Medulla oblongata (tissue), 1 donor: ENCODE measurements around the gene PRDX5.

Source experiments
- DNase-seq: peaks from one replicate; pipeline ENCODE4 v3.0.0-alpha.2; 2015; ENCODE audit errors: extremely low spot score

PRDX5 gene

DNA sequence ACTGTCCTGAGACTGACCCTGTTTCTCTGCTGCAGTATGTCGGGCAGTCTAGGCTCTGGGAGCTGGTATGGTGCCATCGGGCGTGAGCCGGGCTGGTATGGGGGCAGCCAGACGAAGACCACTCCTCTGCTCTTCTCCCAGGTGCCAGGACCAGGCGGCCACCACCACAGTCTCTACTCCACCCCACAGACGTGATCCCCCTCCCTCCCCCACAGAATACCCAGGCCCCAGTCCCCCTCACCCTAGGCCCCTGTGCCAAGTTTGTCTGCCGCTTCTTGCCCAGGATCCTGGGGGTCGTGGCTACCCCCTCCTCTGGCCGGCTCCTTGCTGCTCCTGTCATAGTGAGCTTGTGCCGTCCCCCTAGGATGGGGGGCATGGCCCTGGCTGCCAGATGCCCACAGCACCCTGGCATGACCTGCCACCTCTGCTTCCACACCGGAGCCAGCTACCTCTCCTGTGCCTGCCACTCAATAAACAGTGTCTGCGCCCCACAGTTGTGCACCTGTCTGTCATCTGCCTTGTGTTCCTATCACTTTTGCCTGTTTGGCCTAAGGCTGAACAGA is 28.8 kb upstream of the PRDX5 start:
- no peak for DNase-seq

DNA sequence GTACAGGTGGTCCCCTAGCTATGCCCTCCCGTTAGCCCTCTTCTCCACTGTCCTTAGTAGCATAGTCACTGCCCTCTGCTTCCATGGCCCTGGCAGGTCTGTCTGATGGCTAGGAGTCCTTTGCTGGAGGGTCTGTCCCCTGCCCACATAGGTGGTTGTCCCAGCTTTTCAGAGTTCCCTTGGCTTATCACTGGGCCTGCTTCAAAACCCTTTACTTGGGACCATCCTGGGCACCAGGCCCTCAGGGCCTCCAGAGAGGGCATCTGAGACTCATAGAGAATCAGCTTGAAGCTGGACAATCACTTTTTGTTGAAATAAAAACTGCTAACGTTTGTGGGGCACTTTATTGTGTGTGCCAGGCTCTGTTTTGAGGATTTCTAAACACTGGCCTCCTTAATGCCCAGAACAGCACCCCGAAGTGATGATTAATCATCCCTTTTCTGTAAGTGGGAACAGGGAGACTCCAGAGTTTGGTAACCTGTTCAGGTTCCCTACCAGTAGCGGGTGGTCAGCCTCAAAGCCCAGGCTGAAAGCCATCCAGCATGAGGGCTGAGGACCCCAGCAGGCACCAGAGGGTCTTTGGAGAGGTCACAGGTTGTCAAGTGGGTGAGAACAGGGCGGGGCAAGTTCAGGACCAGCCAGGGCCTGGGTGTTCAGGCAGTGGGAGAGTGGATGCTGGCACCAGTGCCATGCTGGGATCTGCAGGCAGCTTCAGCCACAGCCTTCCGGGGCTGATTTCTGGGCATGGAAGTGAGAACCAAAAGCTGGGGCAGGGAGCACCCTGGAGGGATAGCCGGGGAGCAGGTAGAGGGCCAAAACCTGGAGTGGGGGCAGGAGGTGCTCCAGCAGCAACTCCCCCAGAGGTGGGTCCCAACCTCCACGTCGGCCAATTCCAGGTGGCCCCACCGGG is 27.3 kb upstream of the PRDX5 start:
- peak; percentile 23 for DNase-seq

DNA sequence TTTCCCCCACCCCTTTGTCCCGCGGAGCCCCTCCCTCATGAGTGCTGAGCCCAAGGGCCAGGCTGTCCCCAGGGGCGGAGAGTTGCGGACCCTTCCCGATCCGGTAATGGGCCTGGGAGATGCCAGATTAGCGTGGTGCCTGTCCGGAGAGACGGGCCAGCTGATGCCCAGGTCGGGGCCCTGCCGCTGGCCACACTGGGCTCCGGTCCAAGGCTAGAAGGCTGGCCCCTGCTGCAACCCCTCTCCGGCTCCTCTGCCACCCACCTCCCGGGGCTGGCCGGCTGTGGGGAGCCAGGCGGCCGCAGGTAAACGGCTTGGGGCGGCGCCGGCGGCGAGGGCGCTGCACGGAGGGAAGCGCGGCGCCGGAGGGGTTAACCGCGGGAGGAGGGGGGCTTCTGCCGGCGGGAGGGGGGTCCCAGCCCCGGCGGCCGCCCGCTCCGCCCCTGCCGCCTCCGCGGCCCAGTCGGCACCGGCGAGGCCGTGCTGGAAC is 26.6 kb upstream of the PRDX5 start, which contains the start of gene KCNK4:
TSS of gene KCNK4 (plus strand) at position 41 of the 490 bp plus-strand sequence. CDS start 1,717 bp downstream, outside the sequence.
- no peak for DNase-seq

DNA sequence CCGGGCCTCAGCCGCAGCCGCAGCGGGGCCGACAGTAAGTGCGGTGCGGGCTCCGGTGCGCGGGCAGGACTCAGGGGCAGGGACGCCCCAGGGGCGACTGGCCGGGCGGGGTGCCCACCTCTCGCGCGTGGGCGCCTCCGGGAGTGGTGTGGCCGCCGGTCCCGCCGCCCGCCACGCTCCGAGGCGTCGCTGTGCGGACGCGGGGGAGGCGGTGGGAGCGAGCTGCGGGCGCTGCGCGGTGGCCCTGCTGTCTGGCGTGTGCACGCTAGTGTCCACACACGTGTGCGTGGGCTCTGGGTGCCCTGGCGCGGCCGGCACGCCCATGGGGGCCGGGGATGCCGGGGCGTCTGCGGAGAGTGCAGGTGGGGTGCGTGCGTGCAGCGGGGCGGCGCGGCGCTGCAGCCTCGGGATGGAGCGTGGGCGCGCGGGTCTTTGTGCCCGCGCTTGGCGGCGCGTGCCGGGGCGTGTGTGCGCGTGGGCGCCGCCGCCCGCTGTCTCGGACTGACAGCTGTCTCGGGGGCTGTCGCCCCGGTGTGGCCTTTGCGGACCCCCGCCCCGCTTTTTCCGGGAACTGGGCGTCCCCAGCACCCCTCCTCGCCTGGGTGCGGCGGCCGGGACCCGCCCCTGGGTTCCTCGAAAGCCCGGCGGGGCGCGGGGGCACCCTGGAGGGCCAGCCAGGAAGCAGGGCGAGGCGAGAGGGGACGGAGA is 26.0 kb upstream of the PRDX5 start:
- DNase-seq = no peak

DNA sequence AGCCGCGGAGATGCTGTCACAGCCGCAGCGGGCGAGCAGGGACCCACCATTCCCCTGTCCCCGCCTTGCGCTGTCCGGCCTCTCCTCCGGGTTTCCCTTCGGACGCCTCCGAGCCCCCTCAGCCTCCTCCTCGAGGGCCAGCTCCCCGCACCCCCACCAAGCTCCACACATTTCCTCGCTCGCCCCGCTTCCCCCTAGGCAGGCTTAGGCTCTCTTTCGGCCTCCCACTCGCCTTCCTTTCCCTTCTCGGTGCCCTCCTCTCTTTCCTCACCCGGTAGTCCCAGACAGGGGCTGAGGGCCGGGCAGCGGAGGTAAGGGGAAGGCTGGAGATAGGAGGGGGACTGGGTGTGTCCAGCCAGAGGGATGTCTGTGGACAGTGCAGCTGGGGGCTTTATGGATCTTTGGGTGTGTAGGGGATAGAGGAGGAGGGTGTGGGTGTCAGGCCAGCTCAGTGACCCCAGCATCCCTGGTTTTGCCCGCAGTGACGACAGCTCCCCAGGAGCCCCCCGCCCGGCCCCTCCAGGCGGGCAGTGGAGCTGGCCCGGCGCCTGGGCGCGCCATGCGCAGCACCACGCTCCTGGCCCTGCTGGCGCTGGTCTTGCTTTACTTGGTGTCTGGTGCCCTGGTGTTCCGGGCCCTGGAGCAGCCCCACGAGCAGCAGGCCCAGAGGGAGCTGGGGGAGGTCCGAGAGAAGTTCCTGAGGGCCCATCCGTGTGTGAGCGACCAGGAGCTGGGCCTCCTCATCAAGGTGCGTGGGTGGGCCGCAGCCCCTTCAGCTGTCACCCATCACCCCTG is 25.3 kb upstream of the PRDX5 start:
- no peak for DNase-seq

DNA sequence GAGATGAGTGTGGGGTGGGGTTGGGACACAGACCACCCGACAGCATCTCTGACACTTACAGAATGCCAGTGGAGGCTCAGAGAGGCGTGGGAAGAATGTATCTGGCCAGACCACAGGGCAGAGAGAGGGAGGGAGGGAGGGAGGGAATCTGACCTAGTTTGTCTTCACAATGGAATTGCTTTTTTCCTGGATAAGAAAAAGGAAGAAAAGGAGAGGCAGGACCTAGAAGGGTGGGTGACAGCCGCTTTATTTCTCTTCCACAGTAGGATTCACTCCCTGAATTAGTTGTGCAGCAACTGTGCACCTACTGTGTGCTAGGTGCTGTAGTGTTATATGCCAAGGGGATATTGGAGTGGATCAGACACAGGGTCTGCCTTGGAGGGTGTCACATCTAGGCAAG is 23.1 kb upstream of the PRDX5 start:
- no peak for DNase-seq

DNA sequence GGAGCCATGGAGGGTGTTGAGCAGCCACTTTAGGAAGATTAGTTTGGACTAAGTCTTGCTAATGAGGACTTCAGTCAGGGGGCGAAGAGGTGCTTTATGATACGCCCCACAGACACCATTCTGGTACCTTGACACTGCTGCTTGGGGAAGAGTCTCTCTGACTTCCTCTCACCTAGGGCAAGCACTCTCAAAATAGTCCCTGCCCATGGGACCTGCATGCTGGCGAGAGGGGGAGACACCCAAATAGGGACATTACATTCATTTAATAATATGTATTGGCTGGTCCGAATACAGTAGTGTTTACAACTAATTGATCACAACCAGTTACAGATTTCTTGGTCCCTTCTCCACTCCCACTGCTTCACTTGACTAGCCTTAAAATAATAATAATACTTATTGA is 22.2 kb upstream of the PRDX5 start:
- no peak for DNase-seq

DNA sequence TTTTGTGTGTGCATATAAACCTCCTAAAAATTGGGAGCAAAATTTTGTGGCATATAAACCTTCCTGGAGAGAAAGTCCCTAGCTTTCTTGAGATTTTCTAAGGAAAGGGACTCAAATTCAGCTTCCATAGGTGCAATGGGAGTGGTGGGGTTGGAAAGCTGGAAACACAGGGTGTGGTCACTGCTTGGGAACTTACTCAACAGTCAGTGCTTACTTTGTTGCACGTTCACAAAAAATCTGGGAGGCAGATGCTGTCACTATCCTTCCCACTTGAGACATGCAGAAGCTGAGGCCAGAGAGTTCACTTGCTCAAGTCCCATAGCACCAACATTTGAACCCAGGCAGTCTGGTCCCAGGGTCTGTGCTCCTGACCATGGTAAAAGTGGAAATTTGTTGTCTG is 21.7 kb upstream of the PRDX5 start:
- no peak for DNase-seq

DNA sequence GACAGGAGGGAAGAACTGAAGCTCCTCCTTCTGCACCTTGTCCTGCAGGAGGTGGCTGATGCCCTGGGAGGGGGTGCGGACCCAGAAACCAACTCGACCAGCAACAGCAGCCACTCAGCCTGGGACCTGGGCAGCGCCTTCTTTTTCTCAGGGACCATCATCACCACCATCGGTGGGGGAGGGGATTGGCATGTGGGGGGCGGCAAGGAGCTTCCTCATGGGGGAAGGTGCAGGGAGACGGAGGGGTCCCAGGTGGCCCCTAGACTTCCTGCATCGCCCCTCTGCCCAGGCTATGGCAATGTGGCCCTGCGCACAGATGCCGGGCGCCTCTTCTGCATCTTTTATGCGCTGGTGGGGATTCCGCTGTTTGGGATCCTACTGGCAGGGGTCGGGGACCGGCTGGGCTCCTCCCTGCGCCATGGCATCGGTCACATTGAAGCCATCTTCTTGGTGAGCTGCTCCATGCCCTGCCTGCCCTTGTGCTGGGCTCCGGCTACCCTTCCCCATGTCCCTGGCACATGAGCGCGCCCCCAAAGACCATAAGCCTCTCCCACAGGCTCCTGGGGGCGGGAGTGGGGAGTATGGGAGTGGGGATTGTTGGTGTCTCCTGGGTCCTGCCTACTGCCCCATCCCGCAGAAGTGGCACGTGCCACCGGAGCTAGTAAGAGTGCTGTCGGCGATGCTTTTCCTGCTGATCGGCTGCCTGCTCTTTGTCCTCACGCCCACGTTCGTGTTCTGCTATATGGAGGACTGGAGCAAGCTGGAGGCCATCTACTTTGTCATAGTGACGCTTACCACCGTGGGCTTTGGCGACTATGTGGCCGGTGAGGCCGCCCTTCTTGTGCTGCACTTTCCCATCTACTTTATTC is 20.9 kb upstream of the PRDX5 start:
- DNase-seq = no peak

DNA sequence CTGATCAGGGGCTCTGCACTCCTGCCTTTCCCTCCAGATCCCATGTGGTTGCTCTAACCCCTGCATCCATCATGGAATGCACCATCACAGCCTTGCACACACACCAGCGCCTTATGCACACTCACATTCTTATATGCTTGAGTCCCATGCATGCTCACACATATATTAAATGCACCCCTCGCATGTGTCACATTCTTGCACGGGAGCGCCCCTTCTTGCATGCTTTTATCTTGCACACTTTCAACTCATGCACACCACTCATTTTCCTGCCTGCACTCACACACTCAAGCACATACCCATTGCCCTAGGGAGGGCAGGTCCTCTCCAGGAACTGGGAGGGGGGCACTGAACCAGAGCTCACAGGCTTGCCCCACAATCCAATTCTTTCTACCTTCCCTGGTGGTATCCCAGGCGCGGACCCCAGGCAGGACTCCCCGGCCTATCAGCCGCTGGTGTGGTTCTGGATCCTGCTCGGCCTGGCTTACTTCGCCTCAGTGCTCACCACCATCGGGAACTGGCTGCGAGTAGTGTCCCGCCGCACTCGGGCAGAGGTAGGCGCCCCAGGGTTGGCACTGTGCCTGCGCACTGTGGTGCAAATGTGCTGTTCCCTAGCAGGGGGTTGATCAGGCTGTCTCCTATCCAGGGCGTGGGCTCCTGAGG is 20.1 kb upstream of the PRDX5 start:
- no peak for DNase-seq

DNA sequence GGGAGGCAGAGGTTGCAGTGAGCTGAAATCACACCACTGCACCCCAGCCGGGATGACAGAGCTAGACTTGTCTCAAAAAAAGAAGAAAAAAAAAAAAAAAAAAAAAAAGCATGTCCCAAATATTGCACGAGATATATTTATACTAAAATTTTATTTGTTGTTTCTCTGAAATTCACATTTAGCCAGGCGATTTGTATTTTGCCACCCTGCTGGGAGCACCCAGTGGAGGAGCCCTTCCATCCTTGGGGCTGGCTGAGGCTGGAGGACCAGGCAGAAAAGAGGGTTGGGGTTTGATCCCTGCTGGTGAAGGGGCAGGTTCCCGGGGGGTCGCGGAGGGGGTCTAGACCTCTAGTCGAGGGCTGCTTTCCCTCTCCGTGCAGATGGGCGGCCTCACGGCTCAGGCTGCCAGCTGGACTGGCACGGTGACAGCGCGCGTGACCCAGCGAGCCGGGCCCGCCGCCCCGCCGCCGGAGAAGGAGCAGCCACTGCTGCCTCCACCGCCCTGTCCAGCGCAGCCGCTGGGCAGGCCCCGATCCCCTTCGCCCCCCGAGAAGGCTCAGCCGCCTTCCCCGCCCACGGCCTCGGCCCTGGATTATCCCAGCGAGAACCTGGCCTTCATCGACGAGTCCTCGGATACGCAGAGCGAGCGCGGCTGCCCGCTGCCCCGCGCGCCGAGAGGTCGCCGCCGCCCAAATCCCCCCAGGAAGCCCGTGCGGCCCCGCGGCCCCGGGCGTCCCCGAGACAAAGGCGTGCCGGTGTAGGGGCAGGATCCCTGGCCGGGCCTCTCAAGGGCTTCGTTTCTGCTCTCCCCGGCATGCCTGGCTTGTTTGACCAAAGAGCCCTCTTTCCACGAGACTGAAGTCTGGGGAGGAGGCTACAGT is 18.7 kb upstream of the PRDX5 start:
- DNase-seq = peak; percentile 73

DNA sequence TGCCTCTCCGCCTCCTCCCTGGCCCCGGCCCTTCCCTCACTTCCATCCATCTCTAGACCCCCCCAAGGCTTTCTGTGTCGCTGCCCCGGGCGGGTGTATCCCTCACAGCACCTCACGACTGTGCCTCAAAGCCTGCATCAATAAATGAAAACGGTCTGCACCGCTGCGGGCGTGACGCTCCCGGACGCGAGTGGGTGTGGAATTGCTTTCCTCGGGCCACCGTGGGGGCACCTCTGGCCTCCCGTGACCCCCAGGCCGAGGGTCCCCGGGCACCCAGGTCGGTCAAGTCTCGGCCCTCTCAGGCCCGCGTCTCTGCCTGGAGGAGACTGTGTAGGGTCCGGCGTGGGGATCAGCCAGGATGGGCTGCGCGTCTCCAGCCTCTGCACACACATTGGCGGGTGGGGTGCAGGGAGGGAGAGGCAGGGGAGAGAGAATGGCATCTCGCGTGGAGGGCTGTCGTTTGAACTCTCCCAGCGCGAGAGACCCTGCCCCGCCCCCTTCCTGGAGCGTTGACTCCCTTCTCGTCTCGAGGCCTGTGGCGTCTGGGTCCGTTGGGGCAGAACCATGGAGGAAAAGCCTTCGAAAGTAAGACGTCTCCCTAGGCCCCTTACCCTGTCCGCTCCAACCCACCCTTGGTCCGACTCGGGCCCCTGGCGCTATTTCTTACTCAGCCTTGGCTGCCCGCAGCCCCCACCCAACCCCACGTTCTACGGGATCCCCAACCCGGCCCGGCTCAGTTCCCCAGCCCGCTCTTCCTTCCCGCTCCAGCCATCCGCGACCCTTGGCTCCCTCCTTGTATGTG is 17.9 kb upstream of the PRDX5 start, which contains the start of gene CATSPERZ:
TSS of gene CATSPERZ (plus strand) at position 512 of the 802 bp plus-strand sequence. CDS start at position 565, 53 bp downstream.
- DNase-seq = no peak

DNA sequence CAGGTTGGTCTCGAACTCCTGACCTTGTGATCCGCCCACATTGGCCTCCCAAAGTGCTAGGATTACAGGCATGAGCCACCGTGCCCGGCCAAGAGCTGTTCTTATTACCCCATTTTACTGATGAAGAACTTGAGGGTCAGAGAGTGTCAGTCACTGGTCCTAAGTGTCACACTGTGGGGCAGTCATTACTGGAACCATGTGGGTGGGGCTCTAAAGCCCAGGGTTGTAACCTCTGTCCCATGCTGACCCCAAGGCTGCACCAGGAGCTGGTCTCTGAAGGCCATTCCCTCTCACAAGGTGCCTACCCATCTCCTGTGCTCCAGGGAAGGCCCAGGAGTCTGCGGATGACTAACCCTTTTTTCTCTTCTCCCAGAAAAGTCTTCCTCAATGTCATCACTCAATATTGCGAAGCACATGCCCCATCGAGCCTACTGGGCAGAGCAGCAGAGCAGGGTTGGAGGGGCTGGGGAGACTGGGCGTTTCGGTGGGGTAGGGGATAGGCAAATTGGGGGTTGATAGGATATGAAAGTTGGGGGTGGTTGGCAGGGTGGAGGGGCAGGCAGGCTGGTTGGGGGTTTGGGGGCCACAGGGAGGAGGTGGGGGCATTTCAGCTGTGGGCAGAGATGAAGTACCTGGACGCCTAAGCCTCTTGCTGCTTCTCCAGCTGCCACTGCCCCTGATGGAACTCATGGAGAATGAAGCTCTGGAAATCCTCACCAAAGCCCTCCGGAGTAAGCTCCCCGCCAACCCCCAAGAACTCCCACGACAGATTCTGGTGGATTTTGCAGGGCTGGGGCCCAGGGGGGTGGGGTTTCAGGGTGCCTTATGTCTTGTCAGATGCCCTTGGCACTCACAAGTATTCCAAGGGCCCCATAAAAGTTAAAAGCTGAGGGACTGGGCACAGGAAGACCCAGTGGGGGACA is 14.6 kb upstream of the PRDX5 start:
- DNase-seq = no peak

DNA sequence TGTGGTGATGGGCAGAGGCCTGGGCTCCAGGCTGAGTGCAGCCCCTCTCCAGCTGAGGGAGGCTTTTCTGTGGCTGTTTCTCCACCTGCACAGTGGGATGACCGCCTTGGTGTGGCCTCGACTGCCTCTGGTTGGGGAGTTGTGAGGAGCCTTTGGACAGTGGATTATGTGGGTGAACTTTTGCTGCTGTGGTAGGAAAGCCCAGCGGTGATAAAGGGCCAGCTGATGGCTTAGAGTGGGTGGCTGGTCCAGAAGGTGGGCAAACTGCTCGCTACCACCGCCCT is 13.9 kb upstream of the PRDX5 start:
- DNase-seq = no peak

DNA sequence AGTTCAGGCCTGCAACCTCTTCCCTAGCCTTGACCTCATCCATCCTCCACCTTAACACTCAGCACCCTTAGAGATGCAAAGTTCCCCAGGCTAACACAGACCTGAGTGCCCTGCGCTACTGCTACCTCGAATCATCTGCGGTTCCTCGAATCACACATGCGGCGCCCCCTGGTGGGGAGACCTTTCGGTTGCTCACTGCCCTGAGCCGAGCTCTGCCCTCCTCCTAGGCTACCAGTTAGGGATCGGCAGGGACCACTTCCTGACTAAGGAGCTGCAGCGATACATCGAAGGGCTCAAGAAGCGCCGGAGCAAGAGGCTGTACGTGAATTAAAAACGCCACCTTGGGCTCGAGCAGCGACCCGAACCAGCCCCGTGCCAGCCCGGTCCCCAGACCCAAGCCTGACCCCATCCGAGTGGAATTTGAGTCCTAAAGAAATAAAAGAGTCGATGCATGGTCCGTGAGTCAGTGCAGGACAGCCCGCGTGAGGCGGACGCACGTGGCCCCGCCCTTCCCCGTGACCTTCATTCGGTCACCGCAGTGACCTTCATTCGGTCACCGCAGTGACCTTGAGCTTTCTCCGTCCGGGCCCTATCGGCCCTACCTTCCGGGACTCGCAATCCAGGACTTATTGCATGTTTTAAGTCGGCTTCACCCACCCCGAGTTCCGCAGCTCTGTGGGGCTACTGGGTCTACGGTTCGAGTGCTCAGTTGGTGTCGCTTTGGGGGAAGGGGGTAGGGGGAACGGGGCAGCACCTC is 13.4 kb upstream of the PRDX5 start:
- DNase-seq = peak; percentile 91

DNA sequence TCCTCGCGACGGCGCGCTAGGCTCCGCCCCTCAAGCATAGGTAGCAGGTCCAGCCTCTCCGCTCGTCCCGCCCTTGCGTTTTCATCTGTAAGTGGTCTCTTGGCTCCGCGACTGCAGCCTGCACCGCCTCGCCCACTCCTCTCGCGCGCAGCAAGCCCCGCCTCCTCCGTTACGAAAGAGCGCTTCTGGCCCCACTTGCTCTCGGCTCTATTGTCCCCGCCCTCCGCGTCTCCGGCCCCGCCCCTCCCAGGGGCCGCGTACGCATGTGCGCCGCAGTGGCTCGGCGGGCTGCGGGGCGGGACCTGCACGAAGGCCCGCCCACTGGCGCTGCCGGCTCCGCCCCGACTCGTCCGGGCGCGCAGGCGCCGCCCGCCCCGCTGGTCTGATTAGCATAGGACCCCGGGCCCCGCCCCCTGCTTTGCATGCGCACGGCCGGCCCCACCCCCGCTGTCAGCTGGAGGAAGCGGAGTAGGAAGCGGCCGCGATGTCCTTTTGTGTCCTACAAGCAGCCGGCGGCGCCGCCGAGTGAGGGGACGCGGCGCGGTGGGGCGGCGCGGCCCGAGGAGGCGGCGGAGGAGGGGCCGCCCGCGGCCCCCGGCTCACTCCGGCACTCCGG is 12.7 kb upstream of the PRDX5 start, which contains the start of gene ESRRA:
TSS of gene ESRRA (plus strand) at position 450 of the 616 bp plus-strand sequence. CDS start 1,656 bp downstream, outside the sequence.
- DNase-seq = peak; percentile 99
